Astrocyte of the cerebellum (primary cell): ENCODE results near the gene EXOG.

Experiments used
- DNase-seq: peaks from one replicate; pipeline ENCODE4 v3.0.0-alpha.2; 2011; ENCODE audit warnings: low read depth
- H3K4me3 ChIP-seq: 2 replicates; pipeline ENCODE4 v1.5.1; 2011; ENCODE audit warnings: mild to moderate bottlenecking, low read depth, low read length, moderate library complexity
- CTCF ChIP-seq: IDR thresholded peaks from 2 replicates; pipeline ENCODE4 v1.5.1; 2012; ENCODE audit warnings: low read length, low read depth, moderate library complexity, mild to moderate bottlenecking; ENCODE audit errors: missing control alignments
- in situ Hi-C: cut with HindIII; loops from 2 replicates; pipeline ENCODE4 v1.10.0; 2017; ENCODE audit warnings: low sequenced_read_pairs

The EXOG gene

GRCh38 chr3:38472342-38472741 lies 23.8 kb upstream of the EXOG start:
- no peak for TF ChIP-seq CTCF
- DNase-seq = no peak
- in situ Hi-C loops = no loop called here
- no peak overlapping the region for H3K4me3 ChIP-seq

- no peak for TF ChIP-seq CTCF
- in situ Hi-C loops = no loop called here
- DNase-seq = no peak
- no peak overlapping the region for H3K4me3 ChIP-seq
Measured at GRCh38 chr3:38473229-38473628, 22.9 kb upstream of the EXOG start.

- DNase-seq = no peak
- no peak overlapping the region for H3K4me3 ChIP-seq
- in situ Hi-C loops = no loop called here
- TF ChIP-seq CTCF = no peak
Measured at GRCh38 chr3:38474928-38475605, 21.1 kb upstream of the EXOG start.

GRCh38 chr3:38475716-38476115 lies 20.4 kb upstream of the EXOG start:
- no peak for DNase-seq
- in situ Hi-C loops = no loop called here
- TF ChIP-seq CTCF = no peak
- H3K4me3 ChIP-seq = no peak overlapping the region

DNA sequence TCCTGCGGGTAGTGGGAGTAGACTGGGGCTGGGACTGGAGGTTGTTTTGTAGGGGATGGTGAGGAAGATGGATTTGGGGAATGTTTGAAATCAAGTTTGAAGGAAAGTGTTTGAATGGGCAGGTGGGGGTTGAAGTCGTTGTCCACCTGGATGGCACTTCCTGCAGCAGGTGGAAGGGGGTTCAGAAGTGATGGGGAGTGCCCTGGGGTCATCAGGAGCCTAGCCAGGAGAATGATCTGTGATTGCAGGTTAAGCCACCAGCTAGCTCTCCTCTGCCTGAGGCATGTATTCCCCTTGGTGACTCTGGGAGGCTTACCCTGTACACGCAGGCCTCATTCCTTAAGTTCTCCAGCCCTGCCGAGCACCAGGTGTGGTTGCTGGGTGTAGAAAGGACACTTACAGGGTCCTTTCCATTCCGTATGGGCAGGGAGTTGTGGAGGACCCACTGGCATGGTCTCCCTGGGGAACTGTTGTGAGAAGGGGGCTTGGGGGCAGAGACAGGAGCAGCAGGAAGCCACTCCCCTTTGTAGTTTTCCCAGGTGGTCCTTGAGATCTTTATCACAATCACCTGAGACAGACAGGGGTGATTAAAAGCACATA lies 19.9 kb upstream of the EXOG start:
- H3K4me3 ChIP-seq = no peak overlapping the region
- no peak for DNase-seq
- in situ Hi-C loops = no loop called here
- no peak for TF ChIP-seq CTCF

- DNase-seq = no peak
- in situ Hi-C loops = no loop called here
- H3K4me3 ChIP-seq = no peak overlapping the region
- TF ChIP-seq CTCF = no peak
Measured at GRCh38 chr3:38477057-38477820, 18.9 kb upstream of the EXOG start.
